Stomach smooth muscle (tissue), 2 donors: ENCODE measurements around the gene KLK8.
"Not testable (repeated sequence)": the region's sequence is repeated elsewhere in the genome, so short reads cannot be mapped to it uniquely, and the experiment has no call there.

Experiments used
- H3K27ac ChIP-seq: one replicate; pipeline ENCODE4 v1.7.0; 2013; ENCODE audit warnings: mild to moderate bottlenecking, low read length, inconsistent platforms
- H3K27me3 ChIP-seq, 2 donors: one replicate each; pipeline ENCODE4 v1.7.0; 2013; ENCODE audit warnings: low read length in 2 of 2; ENCODE audit not compliant: insufficient read depth in 2 of 2, control insufficient read depth in 1 of 2
- H3K36me3 ChIP-seq, 2 donors: one replicate each; pipeline ENCODE4 v1.7.0; 2013; ENCODE audit warnings: low read length in 2 of 2; ENCODE audit not compliant: control insufficient read depth in 2 of 2, insufficient read depth in 2 of 2
- H3K4me1 ChIP-seq: one replicate; pipeline ENCODE4 v1.7.0; 2013; ENCODE audit warnings: low read length; ENCODE audit not compliant: control insufficient read depth, insufficient read depth
- H3K4me3 ChIP-seq, 2 donors: one replicate each; pipeline ENCODE4 v1.7.0; 2013; ENCODE audit warnings: low read length in 2 of 2
- H3K9ac ChIP-seq, 2 donors: one replicate each; pipeline ENCODE4 v1.7.0; 2013; ENCODE audit warnings: low read length in 2 of 2, mild to moderate bottlenecking in 1 of 2
- H3K9me3 ChIP-seq, 2 donors: one replicate each; pipeline ENCODE4 v1.7.0; 2013; ENCODE audit warnings: low read length in 2 of 2; ENCODE audit not compliant: control insufficient read depth in 2 of 2
- donor health status: healthy.
- donor health status: Pancreatic carcinoma.

KLK8 gene

DNA sequence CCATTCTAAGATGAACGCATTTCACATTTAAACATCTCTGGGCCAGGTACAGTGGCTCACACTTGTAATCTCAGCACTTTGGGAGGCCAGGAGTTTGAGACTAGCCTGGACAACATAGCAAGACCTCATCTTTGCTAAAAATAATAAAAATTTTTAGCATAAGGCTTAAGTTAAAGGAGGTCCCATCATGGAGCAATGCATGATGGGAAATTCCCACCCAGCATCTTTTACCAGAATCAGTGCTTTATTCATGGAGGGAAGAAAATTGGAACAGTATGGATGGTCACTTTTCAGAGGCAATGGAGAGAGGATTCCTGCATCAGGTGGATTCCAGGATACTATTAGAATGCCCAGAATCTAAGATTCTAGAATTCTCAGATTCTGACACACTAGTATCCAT, 3.8 kb upstream of the KLK8 start:
- no peak overlapping the region for H3K4me3 ChIP-seq
- no peaks in the 10 kb centered on the region for H3K4me1 ChIP-seq
- no peaks in the 10 kb centered on the region for H3K9me3 ChIP-seq
- H3K36me3 ChIP-seq: no peaks in the 10 kb centered on the region
- H3K9ac ChIP-seq: no peak overlapping the region
- H3K27me3 ChIP-seq: peaks cover 31% of the 10 kb centered on the region in 2 donors
- H3K27ac ChIP-seq: no peak overlapping the region

DNA sequence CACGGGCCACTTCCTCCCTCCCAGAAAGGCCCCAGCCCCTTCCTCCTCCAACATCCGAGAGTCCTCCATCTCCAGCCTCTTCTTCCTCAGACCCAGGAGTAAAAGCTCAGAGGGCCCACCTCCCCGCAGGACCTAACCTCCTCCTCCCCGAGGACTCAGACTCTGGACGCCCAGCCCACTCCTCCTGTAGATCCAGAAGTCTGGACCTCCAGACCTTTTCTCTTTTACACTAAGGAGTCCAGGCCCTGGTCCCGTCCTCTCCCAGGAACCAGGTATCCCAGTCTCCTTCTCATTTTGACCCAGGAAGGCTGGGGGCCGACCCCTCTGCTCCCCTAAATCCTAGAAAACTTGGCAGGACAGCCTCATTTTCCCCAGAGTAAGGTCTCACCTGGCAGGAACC, 1.9 kb upstream of the KLK8 start:
- H3K27me3 ChIP-seq: peaks cover 29 to 30% of the 10 kb centered on the region in 2 donors
- no peaks in the 10 kb centered on the region for H3K9me3 ChIP-seq
- H3K4me1 ChIP-seq: no peaks in the 10 kb centered on the region
- H3K36me3 ChIP-seq: no peaks in the 10 kb centered on the region
- H3K4me3 ChIP-seq: no peak overlapping the region
- no peak overlapping the region for H3K27ac ChIP-seq
- no peak overlapping the region for H3K9ac ChIP-seq

DNA sequence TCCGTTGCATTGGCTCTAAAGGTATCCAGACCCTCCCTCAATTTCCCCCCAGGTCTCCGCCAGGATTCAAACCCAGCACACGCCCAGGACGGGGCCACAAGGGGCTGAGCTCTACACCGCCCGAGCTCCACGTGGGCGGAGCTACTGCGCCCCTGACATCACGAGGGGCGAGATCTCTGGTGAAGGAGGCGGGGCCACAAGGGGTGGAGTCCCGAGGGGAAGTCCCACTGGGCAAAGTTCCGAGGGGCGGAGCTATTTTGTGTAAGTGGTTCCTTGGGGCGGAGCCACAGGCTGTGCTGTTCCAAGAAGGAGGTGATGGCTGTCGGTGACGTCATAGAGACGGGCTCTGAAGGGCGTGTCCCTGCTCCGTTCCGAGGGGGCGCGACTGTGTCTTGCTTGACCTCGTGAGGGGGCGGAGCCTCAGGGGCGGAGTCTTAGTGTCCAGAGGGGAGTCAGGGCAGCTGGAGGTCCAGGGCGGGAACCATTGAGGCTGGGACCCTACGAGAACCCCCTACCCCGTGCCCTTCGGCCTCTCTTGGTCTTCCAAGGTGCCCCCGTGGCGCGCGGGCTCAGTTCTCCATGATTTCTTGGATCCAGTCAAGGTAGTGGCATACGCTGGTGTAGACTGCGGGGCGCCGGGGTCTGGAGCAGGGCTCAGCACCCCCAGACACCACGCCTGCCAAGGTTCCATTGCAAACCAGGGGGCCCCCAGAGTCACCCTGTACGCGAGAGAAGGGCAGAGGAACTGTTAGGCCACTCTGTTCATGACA, 1.3 kb upstream of the KLK8 start:
- peaks cover 30 to 32% of the 10 kb centered on the region in 2 donors for H3K27me3 ChIP-seq
- H3K4me3 ChIP-seq: no peak overlapping the region

DNA sequence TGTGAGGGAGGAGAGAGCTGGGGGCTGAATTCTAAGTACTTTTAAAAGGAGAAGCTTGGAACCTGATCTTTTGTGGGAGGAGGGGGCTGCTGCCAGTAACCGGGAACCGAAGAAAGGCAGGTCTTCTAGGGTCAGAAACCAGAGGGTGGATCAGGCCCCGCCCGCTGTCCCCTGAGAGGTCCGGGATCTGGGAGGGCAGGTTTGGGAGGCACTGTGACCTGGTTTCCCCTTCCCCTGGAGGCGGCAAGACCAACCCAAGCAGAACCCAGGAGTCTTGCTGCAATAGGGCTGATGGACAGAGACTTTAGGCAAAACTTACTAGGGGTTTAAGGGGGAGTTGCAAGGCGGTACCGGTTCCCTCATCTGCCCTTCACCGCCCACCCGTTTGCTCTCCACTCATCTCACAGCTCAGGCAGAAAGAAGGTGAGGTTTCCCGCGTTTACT, 707 bp upstream of the KLK8 start:
- Histone ChIP-seq H3K27ac (no peak overlapping the region), H3K4me1 (no peaks in the 10 kb centered on the region), H3K4me3 (no peak overlapping the region), H3K36me3 (no peaks in the 10 kb centered on the region), H3K9ac (no peak overlapping the region), H3K9me3 (no peaks in the 10 kb centered on the region), H3K27me3 (peaks cover 28 to 30% of the 10 kb centered on the region in 2 donors)

More for the DNA sequence above, 1.3 kb upstream of the KLK8 start:
- H3K36me3 ChIP-seq: no peaks in the 10 kb centered on the region
- no peaks in the 10 kb centered on the region for H3K4me1 ChIP-seq
- H3K9me3 ChIP-seq: no peaks in the 10 kb centered on the region
- no peak overlapping the region for H3K27ac ChIP-seq
- H3K9ac ChIP-seq: no peak overlapping the region

DNA sequence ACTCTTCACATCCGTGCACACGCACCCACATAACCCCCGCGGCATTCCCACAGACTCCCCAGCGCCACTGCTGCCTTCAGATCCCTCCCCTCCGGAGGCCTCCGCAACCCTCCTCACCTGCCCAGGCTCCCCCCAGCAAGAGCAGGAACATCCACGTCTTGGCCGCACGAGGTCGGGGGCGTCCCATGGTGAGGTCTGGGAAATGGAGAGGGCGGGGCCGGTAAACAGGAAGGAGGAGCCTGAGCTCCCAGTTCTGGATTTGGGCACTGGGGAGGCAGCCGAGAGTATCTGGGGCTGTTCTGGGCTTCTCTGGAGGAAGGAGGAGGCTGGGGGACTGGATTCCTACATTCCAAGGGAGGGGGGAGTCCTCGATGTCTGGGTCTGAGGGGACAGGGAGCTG, 423 bp downstream of the KLK8 start:
- H3K36me3 ChIP-seq: no peaks in the 10 kb centered on the region
- no peaks in the 10 kb centered on the region for H3K4me1 ChIP-seq
- H3K4me3 ChIP-seq: no peak overlapping the region
- H3K9me3 ChIP-seq: no peaks in the 10 kb centered on the region
- no peak overlapping the region for H3K9ac ChIP-seq
- H3K27ac ChIP-seq: no peak overlapping the region
- peaks cover 25 to 26% of the 10 kb centered on the region in 2 donors for H3K27me3 ChIP-seq

DNA sequence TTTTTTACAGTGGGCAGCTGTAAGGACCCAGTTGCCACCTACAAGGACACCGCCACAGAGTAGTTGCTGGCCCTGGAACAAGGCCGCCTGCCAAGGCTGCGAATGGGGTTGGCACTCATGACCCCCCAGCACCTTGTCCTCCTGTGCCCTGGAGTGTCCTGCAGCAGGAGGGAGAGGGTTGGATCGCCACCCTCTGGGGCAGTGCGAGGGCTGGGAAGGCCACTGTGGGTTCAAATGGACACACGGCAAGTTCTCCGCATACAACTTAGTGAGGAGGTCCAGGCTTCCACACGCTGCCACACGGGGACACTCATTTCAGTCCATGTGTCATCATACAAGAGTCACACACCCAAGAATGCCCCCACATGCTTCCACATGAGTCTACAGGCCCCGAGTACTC, 978 bp downstream of the KLK8 start:
- Histone ChIP-seq H3K9me3 (no peaks in the 10 kb centered on the region), H3K9ac (no peak overlapping the region), H3K27ac (no peak overlapping the region), H3K4me3 (no peak overlapping the region), H3K27me3 (peaks cover 25 to 28% of the 10 kb centered on the region in 2 donors), H3K4me1 (no peaks in the 10 kb centered on the region), H3K36me3 (no peaks in the 10 kb centered on the region)

DNA sequence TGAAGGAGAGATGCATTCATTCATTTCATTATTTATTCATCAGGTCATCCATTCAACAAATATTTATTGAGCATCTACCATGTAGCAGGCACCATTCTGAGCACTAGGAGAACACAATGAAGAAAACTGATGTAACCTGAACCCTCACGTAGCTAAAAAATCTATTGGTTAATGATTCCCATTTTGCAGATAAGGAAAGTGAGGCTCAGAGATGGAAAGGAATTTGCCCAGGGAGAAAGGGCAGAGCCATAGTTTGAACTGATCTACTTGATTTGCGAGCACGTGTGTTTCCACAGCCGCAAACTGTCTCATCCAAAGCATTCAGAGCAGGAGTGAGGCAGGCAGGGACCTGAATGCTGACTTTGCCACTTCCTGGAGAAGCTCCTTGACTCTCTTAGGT, 2.7 kb downstream of the KLK8 start:
- Histone ChIP-seq H3K36me3 (no peaks in the 10 kb centered on the region), H3K27me3 (peaks cover 24 to 26% of the 10 kb centered on the region in 2 donors), H3K9me3 (no peaks in the 10 kb centered on the region), H3K4me3 (no peak overlapping the region), H3K27ac (no peak overlapping the region), H3K4me1 (no peaks in the 10 kb centered on the region), H3K9ac (no peak overlapping the region)

DNA sequence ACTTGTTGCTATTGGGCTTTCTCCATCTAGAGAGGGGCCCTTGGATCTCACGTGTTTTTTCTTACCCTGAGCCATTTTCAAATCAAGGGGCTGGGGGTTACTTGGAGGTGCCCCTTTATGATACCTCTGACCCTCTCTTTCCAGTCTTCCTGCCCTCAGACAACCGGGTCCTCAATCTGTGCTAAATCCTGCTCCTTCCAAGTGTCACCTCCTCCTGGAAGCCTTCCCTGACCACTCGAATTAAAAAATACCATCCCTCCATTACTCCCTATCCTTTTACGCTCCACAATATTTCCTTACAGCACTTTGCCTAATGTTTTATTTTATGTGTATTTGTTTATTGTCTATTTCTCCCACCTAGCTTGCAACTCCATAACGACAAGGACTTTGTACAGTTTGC, 3.3 kb downstream of the KLK8 start:
- Histone ChIP-seq H3K36me3 (no peaks in the 10 kb centered on the region), H3K4me3 (no peak overlapping the region), H3K9ac (no peak overlapping the region), H3K4me1 (no peaks in the 10 kb centered on the region), H3K27ac (no peak overlapping the region), H3K27me3 (peaks cover 19 to 22% of the 10 kb centered on the region in 2 donors), H3K9me3 (no peaks in the 10 kb centered on the region)

DNA sequence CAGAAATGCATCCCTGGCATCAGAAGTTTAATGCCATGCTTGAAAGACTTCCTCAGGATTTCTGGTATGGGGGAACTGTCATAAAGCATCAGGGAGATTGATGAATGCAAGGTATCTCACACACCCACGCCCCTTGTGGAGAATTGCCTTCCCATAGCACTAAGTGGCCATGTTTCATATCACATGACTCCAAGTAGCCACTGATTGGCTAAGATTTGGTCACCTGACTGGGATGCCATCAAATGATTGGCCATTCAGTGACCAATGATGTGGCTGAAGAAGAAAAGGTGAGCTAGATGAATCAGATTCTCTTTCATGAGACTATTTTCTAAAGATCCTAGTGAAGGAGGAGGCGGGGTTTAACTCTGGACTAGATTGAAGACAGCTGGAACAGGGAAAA, 7.3 kb downstream of the KLK8 start:
- H3K4me3 ChIP-seq: no peak overlapping the region
- peaks cover 0 to 11% of the 10 kb centered on the region in 2 donors for H3K27me3 ChIP-seq
- no peak overlapping the region for H3K9ac ChIP-seq
- H3K27ac ChIP-seq: no peak overlapping the region
- no peaks in the 10 kb centered on the region for H3K36me3 ChIP-seq
- H3K4me1 ChIP-seq: no peaks in the 10 kb centered on the region
- no peaks in the 10 kb centered on the region for H3K9me3 ChIP-seq

DNA sequence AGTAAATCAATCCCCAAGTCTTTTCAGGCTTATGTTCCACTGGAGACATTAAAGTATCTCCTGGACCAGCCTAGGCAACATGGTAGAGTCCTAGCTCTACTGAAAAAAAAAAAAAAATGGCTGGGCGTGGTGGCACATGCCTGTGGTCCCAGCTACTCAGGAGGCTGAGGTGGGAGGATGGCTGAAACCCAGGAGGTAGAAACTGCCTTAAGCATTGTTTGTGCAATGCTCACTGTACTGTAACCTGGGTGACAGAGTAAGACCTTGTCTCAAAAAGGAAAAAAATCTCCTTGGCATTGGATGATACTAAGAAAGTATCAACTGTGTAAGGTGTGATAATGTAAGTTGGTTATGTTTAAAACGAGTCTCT, 8.8 kb downstream of the KLK8 start:
- peaks cover 0 to 7% of the 10 kb centered on the region in 2 donors for H3K27me3 ChIP-seq
- H3K36me3 ChIP-seq: no peaks in the 10 kb centered on the region
- H3K9me3 ChIP-seq: no peaks in the 10 kb centered on the region
- no peak overlapping the region for H3K4me3 ChIP-seq
- no peak overlapping the region for H3K27ac ChIP-seq
- H3K9ac ChIP-seq: no peak overlapping the region
- H3K4me1 ChIP-seq: no peaks in the 10 kb centered on the region

DNA sequence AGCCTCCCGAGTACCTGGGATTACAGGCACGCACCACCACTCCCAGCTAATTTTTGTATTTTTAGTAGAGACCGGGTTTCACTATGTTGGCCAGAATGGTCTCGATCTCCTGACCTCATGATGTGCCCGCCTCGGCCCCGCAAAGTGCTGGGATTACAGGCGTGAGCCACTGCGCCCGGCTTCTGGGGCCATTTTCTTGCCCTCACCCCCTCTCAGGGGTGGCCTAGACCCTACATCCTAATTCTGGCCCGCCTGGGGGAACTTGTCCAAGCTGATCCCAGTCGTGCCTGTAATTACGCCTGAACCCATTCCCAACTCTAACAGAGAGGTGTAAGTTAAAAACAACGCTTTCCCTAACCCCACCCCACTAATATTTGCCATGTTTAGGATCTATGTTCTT, 17.0 kb downstream of the KLK8 start:
- H3K9me3 ChIP-seq, H3K4me3 ChIP-seq, H3K4me1 ChIP-seq, H3K36me3 ChIP-seq, H3K9ac ChIP-seq, H3K27ac ChIP-seq: not testable (repeated sequence)
- H3K27me3 ChIP-seq: peaks cover 11 to 14% of the 10 kb centered on the region in 2 donors
